SK-N-MC (cell line): ENCODE measurements around the gene KRTAP26-1.

Experiments
- EZH2 ChIP-seq: fragments of 200-600 bp; sonication (generic); IDR thresholded peaks from one replicate; pipeline ENCODE4 v1.6.1; 2017; ENCODE audit warnings: antibody characterized with exemption
- FOXP2 ChIP-seq: optimal IDR thresholded peaks from 2 replicates; pipeline ENCODE3; 2011; ENCODE audit warnings: mild to moderate bottlenecking, moderate library complexity; ENCODE audit not compliant: insufficient read depth; ENCODE audit errors: extremely low read length, control extremely low read depth
- POLR2AphosphoS5 ChIP-seq: IDR thresholded peaks from 2 replicates; pipeline ENCODE4 v1.6.1; 2012; ENCODE audit warnings: mild to moderate bottlenecking, low read depth, low read length, borderline replicate concordance

- TF ChIP-seq EZH2 (no peak), POLR2AphosphoS5 (no peak), FOXP2 (no peak)
Measured at GRCh38 chr21:30326390-30326789, 6.3 kb upstream of the KRTAP26-1 start.
